T-helper 17 cell (primary cell): ENCODE data around the gene GAK. TPM values are rescaled to one million over a fixed set of nuclear protein-coding genes. Genes with fewer than 3 reads are reported as not detected.

Experiments used
- ATAC-seq: fragments of 150-1000 bp; cut with Tn5 transposase; 2 replicates; pipeline ENCODE4 v1.10.0; 2021; ENCODE audit warnings: mild to moderate bottlenecking, moderate library complexity
- DNase-seq, 3 donors: peaks; one replicate each; pipeline versions ENCODE4 v3.0.0 to v3.0.0-alpha.2; 2020 to 2021
- H3K9me3 ChIP-seq: one replicate; pipeline ENCODE4 v1.7.0; 2013; ENCODE audit warnings: low read length, mild to moderate bottlenecking; ENCODE audit not compliant: control insufficient read depth, poor library complexity, severe bottlenecking
- H3K27ac Mint-ChIP-seq: one replicate; pipeline ENCODE4 v1.8.0; 2022; ENCODE audit warnings: mild to moderate bottlenecking, moderate library complexity, mixed read lengths
- H3K27me3 Mint-ChIP-seq: one replicate; pipeline ENCODE4 v1.8.0; 2022; ENCODE audit warnings: mixed read lengths
- H3K36me3 Mint-ChIP-seq: one replicate; pipeline ENCODE4 v1.8.0; 2022; ENCODE audit warnings: low read depth, mixed read lengths
- H3K4me1 Mint-ChIP-seq: one replicate; pipeline ENCODE4 v1.8.0; 2022; ENCODE audit warnings: mild to moderate bottlenecking, mixed read lengths
- H3K4me3 Mint-ChIP-seq: one replicate; pipeline ENCODE4 v1.8.0; 2022; ENCODE audit warnings: mild to moderate bottlenecking, moderate library complexity, mixed read lengths
- total RNA-seq, 4 donors: library from RNA in 2 of 4; stranded (reverse) in 2 of 4; gene quantifications; one replicate each; pipeline ENCODE4 v1.2.3 and lab custom pipeline; 2022 to 2026

The GAK gene
- total RNA-seq, 2 donors from 2014 or later: 192 to 215 TPM

- Mint-ChIP-seq H3K36me3 (no peaks in the 10 kb centered on the region), H3K27me3 (no peaks in the 10 kb centered on the region), H3K27ac (no peak overlapping the region), H3K4me3 (peak overlapping the region; percentile 25), H3K4me1 (peaks cover 6% of the 10 kb centered on the region)
- DNase-seq (no peak), ATAC-seq (no peak)
- H3K9me3 ChIP-seq: no peaks in the 10 kb centered on the region
Measured at GRCh38 chr4:968221-968620, 36.1 kb upstream of the GAK start.

GRCh38 chr4:967113-968104 lies 35.3 kb upstream of the GAK start:
- Mint-ChIP-seq H3K27ac (no peak overlapping the region), H3K27me3 (no peaks in the 10 kb centered on the region), H3K36me3 (no peaks in the 10 kb centered on the region), H3K4me3 (peak overlapping the region; percentile 25), H3K4me1 (peaks cover 6% of the 10 kb centered on the region)
- ATAC-seq (peak; percentile 26), DNase-seq (no peak)
- H3K9me3 ChIP-seq: no peaks in the 10 kb centered on the region

- no peak for ATAC-seq
Measured at GRCh38 chr4:966266-967112, 34.4 kb upstream of the GAK start.

GRCh38 chr4:965766-966134 lies 33.6 kb upstream of the GAK start:
- Mint-ChIP-seq H3K27ac (no peak overlapping the region), H3K36me3 (no peaks in the 10 kb centered on the region), H3K4me3 (no peak overlapping the region), H3K4me1 (peaks cover 2% of the 10 kb centered on the region), H3K27me3 (no peaks in the 10 kb centered on the region)
- no peaks in the 10 kb centered on the region for H3K9me3 ChIP-seq
- ATAC-seq (no peak), DNase-seq (no peak)

More at GRCh38 chr4:966266-967112, 34.4 kb upstream of the GAK start:
- DNase-seq: no peak
- no peak overlapping the region for H3K27ac Mint-ChIP-seq
- H3K36me3 Mint-ChIP-seq: no peaks in the 10 kb centered on the region
- H3K27me3 Mint-ChIP-seq: no peaks in the 10 kb centered on the region
- H3K4me3 Mint-ChIP-seq: no peak overlapping the region
- H3K4me1 Mint-ChIP-seq: peaks cover 6% of the 10 kb centered on the region
- no peaks in the 10 kb centered on the region for H3K9me3 ChIP-seq

- Mint-ChIP-seq H3K4me3 (no peak overlapping the region), H3K27me3 (no peaks in the 10 kb centered on the region), H3K27ac (no peak overlapping the region), H3K4me1 (no peaks in the 10 kb centered on the region), H3K36me3 (no peaks in the 10 kb centered on the region)
- H3K9me3 ChIP-seq: no peaks in the 10 kb centered on the region
- ATAC-seq (no peak), DNase-seq (no peak)
Measured at GRCh38 chr4:965048-965765, 33.1 kb upstream of the GAK start.

- ATAC-seq (no peak), DNase-seq (no peak)
- no peaks in the 10 kb centered on the region for H3K9me3 ChIP-seq
- Mint-ChIP-seq H3K36me3 (no peaks in the 10 kb centered on the region), H3K27ac (no peak overlapping the region), H3K27me3 (no peaks in the 10 kb centered on the region), H3K4me3 (no peak overlapping the region), H3K4me1 (no peaks in the 10 kb centered on the region)
Measured at GRCh38 chr4:964346-965025, 32.4 kb upstream of the GAK start.

GRCh38 chr4:963276-964225 lies 31.4 kb upstream of the GAK start:
- Mint-ChIP-seq H3K27me3 (no peaks in the 10 kb centered on the region), H3K4me3 (no peak overlapping the region), H3K4me1 (no peaks in the 10 kb centered on the region), H3K27ac (no peak overlapping the region), H3K36me3 (no peaks in the 10 kb centered on the region)
- ATAC-seq (no peak), DNase-seq (no peak)
- H3K9me3 ChIP-seq: no peaks in the 10 kb centered on the region

- Mint-ChIP-seq H3K36me3 (no peaks in the 10 kb centered on the region), H3K27ac (no peak overlapping the region), H3K27me3 (no peaks in the 10 kb centered on the region), H3K4me1 (no peaks in the 10 kb centered on the region), H3K4me3 (no peak overlapping the region)
- ATAC-seq (no peak), DNase-seq (no peak)
- H3K9me3 ChIP-seq: no peaks in the 10 kb centered on the region
Measured at GRCh38 chr4:962231-963208, 30.4 kb upstream of the GAK start.

GRCh38 chr4:961351-962230 lies 29.5 kb upstream of the GAK start:
- Mint-ChIP-seq H3K4me3 (no peak overlapping the region), H3K4me1 (peaks cover 2% of the 10 kb centered on the region), H3K27ac (no peak overlapping the region), H3K27me3 (no peaks in the 10 kb centered on the region), H3K36me3 (no peaks in the 10 kb centered on the region)
- no peaks in the 10 kb centered on the region for H3K9me3 ChIP-seq
- DNase-seq: no peak
- no peak for ATAC-seq

GRCh38 chr4:960636-961350 lies 28.7 kb upstream of the GAK start:
- Mint-ChIP-seq H3K4me3 (no peak overlapping the region), H3K36me3 (no peaks in the 10 kb centered on the region), H3K4me1 (peaks cover 2% of the 10 kb centered on the region), H3K27ac (no peak overlapping the region), H3K27me3 (no peaks in the 10 kb centered on the region)
- ATAC-seq: no peak
- H3K9me3 ChIP-seq: no peaks in the 10 kb centered on the region
- no peak for DNase-seq
